ENCODE data around the gene PARN.

The PARN gene

GRCh38 chr16:14496047-14496770 lies 133.9 kb downstream of the PARN start:
- DNase-seq: no peak

- DNase-seq: no peak
These were observed 134.6 kb downstream of the PARN start for GRCh38 chr16:14495213-14496046.

GRCh38 chr16:14494396-14494966 lies 135.6 kb downstream of the PARN start:
- no peak for DNase-seq

GRCh38 chr16:14493791-14494190 lies 136.3 kb downstream of the PARN start:
- DNase-seq: no peak

GRCh38 chr16:14492614-14493013 lies 137.4 kb downstream of the PARN start:
- DNase-seq: no peak

- no peak for DNase-seq
These were observed 138.1 kb downstream of the PARN start for GRCh38 chr16:14491861-14492529.

- DNase-seq: no peak
These were observed 139.8 kb downstream of the PARN start for GRCh38 chr16:14490235-14490634.

GRCh38 chr16:14489460-14489859 lies 140.6 kb downstream of the PARN start:
- DNase-seq: no peak

- DNase-seq: no peak
These were observed 142.5 kb downstream of the PARN start for GRCh38 chr16:14487579-14487978.

GRCh38 chr16:14486520-14487303 lies 143.3 kb downstream of the PARN start:
- DNase-seq: no peak

GRCh38 chr16:14485811-14486519 lies 144.1 kb downstream of the PARN start:
- DNase-seq: no peak

GRCh38 chr16:14485121-14485551 lies 144.9 kb downstream of the PARN start:
- DNase-seq: no peak

GRCh38 chr16:14483819-14484385 lies 146.2 kb downstream of the PARN start:
- no peak for DNase-seq

- no peak for DNase-seq
These were observed 153.9 kb downstream of the PARN start for GRCh38 chr16:14476183-14476582.

- DNase-seq: no peak
These were observed 154.5 kb downstream of the PARN start for GRCh38 chr16:14475370-14476139.

GRCh38 chr16:14473488-14473887 lies 156.6 kb downstream of the PARN start:
- DNase-seq: no peak

GRCh38 chr16:14472357-14472756 lies 157.7 kb downstream of the PARN start:
- no peak for DNase-seq

GRCh38 chr16:14470788-14471187 lies 159.3 kb downstream of the PARN start:
- DNase-seq: no peak

- DNase-seq: no peak
These were observed 164.3 kb downstream of the PARN start for GRCh38 chr16:14465799-14466198.

- no peak for DNase-seq
These were observed 165.3 kb downstream of the PARN start for GRCh38 chr16:14464796-14465195.

- no peak for DNase-seq
These were observed 165.9 kb downstream of the PARN start for GRCh38 chr16:14464192-14464591.

Data from NK-92 treated with Interleukin-12 subunit alpha and Interleukin-12 subunit beta, amount 100 ng/mL, for 24 hours (cell line).